ENCODE data around the gene S100A1.

DNA sequence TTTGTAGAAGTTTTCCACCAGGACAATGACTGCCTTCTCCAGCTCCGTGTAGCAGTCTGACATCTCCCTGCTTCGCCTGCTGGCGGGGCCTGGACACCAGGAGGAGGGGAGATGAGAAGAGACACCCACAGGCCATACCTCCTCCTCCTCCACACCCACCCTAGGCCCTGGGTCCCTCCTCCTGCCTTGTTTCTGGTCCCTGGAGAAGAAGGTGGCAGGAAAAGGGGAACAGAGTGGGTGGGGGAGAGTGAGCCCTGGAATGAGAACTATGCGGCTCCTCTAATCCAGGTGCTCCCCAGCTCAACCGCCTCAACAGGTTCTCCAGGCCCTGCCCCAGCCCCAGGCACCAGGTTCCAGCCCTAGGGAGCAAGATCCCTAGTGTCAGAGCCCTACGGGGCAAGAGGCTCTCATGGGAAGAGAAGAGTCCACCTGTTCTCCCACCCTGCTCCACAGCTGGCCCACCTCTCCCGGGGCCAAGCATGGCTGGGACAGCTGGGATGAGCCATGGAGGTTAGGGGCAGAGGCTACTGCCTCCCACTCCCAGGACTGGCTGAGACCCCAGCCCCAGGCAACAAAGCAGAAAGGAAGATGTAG, 20.0 kb upstream of the S100A1 start:
- TF ChIP-seq, protein P1, sequence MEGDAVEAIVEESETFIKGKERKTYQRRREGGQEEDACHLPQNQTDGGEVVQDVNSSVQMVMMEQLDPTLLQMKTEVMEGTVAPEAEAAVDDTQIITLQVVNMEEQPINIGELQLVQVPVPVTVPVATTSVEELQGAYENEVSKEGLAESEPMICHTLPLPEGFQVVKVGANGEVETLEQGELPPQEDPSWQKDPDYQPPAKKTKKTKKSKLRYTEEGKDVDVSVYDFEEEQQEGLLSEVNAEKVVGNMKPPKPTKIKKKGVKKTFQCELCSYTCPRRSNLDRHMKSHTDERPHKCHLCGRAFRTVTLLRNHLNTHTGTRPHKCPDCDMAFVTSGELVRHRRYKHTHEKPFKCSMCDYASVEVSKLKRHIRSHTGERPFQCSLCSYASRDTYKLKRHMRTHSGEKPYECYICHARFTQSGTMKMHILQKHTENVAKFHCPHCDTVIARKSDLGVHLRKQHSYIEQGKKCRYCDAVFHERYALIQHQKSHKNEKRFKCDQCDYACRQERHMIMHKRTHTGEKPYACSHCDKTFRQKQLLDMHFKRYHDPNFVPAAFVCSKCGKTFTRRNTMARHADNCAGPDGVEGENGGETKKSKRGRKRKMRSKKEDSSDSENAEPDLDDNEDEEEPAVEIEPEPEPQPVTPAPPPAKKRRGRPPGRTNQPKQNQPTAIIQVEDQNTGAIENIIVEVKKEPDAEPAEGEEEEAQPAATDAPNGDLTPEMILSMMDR (IDR thresholded peaks at IDR 0.05; ENCODE audit: low read depth, low read length) = no peak
- no peak for TF ChIP-seq EZH2phosphoT487 (IDR thresholded peaks at IDR 0.05; ENCODE audit: low read depth)
